ENCODE results near the gene ART3. TPM values are rescaled to one million over a fixed set of nuclear protein-coding genes. Genes with fewer than 3 reads are reported as not detected.

ART3 gene
- polyA plus RNA-seq, 4 donors: 0.19 to 0.81 (median 0.60) TPM; not detected in 1

- Histone ChIP-seq H3K27me3 (ENCODE audit: control insufficient read depth in 3 of 3, insufficient read depth in 3 of 3, low read length in 3 of 3) (no peaks in the 10 kb centered on the region), H3K36me3 (ENCODE audit: control insufficient read depth in 3 of 3, insufficient read depth in 2 of 3, low read depth in 1 of 3, low read length in 3 of 3) (no peaks in the 10 kb centered on the region), H3K9me3 (ENCODE audit: control insufficient read depth in 2 of 2, insufficient read depth in 1 of 2, low read depth in 1 of 2, low read length in 1 of 2) (no peaks in the 10 kb centered on the region), H3K4me1 (ENCODE audit: control insufficient read depth in 3 of 3, insufficient read depth in 2 of 3, low read depth in 1 of 3, low read length in 2 of 3) (no peaks in the 10 kb centered on the region), H3K4me3 (ENCODE audit: low read depth in 1 of 3, low read length in 3 of 3) (no peak overlapping the region), H3K27ac (ENCODE audit: low read depth in 1 of 3, low read length in 2 of 3) (no peak overlapping the region)
- FAIRE-seq (no peak), DNase-seq (no peak)
- WGBS, 3 donors: 67 to 87% (median 82%) methylated on average over 3 of the region's 3 CpGs
Observed at GRCh38 chr4:76105652-76106051, 31.1 kb downstream of the ART3 start.

GRCh38 chr4:76106442-76106841 lies 31.9 kb downstream of the ART3 start:
- Histone ChIP-seq H3K36me3 (ENCODE audit: control insufficient read depth in 3 of 3, insufficient read depth in 2 of 3, low read depth in 1 of 3, low read length in 3 of 3) (no peaks in the 10 kb centered on the region), H3K27ac (ENCODE audit: low read depth in 1 of 3, low read length in 2 of 3) (no peak overlapping the region), H3K9me3 (ENCODE audit: control insufficient read depth in 2 of 2, insufficient read depth in 1 of 2, low read depth in 1 of 2, low read length in 1 of 2) (no peaks in the 10 kb centered on the region), H3K4me1 (ENCODE audit: control insufficient read depth in 3 of 3, insufficient read depth in 2 of 3, low read depth in 1 of 3, low read length in 2 of 3) (no peaks in the 10 kb centered on the region), H3K4me3 (ENCODE audit: low read depth in 1 of 3, low read length in 3 of 3) (no peak overlapping the region), H3K27me3 (ENCODE audit: control insufficient read depth in 3 of 3, insufficient read depth in 3 of 3, low read length in 3 of 3) (no peaks in the 10 kb centered on the region)
- DNase-seq (no peak), FAIRE-seq (no peak)
- 65 to 85% (median 80%) methylated on average over 4 of the region's 4 CpGs for WGBS, 3 donors

DNA sequence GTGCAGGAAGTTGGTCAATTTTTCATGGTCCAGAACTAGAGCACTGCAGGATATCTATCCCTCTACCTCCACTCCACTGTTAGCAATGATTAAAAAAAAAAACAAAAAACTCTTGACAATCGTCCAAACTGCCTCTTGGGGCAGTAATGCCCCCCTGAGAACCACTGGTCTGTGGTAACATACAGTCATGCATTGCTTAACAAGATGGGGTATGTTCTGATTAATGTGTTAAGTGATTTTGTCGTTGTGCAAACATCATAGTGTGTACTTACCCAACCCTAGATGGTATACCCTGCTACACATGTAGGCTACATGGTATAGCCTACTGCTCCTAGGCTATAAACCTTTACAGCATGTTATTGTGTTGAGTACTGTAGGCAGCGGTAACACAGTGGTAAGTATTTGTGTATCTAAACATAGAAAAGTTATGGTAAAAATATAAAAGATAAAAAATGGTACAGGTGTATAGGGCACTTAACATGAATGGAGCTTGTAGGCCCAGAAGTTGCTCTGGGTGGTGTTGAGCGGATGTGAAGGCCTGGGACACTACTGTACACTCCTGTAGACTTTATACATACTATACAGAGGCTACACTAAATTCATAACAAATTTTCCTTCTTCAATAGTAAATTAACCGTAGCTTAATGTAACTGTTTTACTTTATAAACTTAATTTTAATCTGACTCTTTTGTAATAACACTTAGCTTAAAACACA lies 34.1 kb downstream of the ART3 start:
- 60 to 73% (median 67%) methylated on average over 5 of the region's 5 CpGs for WGBS, 3 donors
- Histone ChIP-seq H3K4me1 (ENCODE audit: control insufficient read depth in 3 of 3, insufficient read depth in 2 of 3, low read depth in 1 of 3, low read length in 2 of 3) (no peaks in the 10 kb centered on the region), H3K36me3 (ENCODE audit: control insufficient read depth in 3 of 3, insufficient read depth in 2 of 3, low read depth in 1 of 3, low read length in 3 of 3) (peaks cover 2 to 5% (median 3%) of the 10 kb centered on the region in 3 donors), H3K9me3 (ENCODE audit: control insufficient read depth in 2 of 2, insufficient read depth in 1 of 2, low read depth in 1 of 2, low read length in 1 of 2) (no peaks in the 10 kb centered on the region), H3K27me3 (ENCODE audit: control insufficient read depth in 3 of 3, insufficient read depth in 3 of 3, low read length in 3 of 3) (no peaks in the 10 kb centered on the region), H3K27ac (ENCODE audit: low read depth in 1 of 3, low read length in 2 of 3) (no peak overlapping the region), H3K4me3 (ENCODE audit: low read depth in 1 of 3, low read length in 3 of 3) (no peak overlapping the region)
- FAIRE-seq (no peak), DNase-seq (no peak)

DNA sequence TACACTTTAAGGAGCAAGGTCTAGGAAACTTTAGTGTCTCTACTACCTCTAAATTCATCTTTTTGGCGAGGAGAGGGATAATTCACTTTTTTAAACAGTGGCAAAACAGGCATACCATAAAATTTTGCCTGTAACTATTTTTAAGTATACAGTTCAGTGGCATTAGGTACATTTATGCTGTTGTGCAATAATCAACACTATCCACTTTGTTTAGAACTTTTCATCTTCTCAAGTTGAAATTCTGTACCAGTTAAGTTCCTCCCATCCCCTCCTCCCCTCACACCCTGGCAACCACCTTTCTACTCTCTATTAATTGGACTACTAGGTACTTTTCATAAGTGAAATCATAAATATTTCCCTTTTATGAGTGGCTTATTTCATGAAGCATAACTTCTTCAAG lies 42.3 kb downstream of the ART3 start:
- no peak overlapping the region for H3K27ac ChIP-seq (ENCODE audit: low read depth in 1 of 3, low read length in 2 of 3)
- H3K9me3 ChIP-seq (ENCODE audit: control insufficient read depth in 2 of 2, insufficient read depth in 1 of 2, low read depth in 1 of 2, low read length in 1 of 2): no peaks in the 10 kb centered on the region
- WGBS, 3 donors: 100% methylated on average over 1 of the region's 1 CpG
- H3K4me1 ChIP-seq (ENCODE audit: control insufficient read depth in 3 of 3, insufficient read depth in 2 of 3, low read depth in 1 of 3, low read length in 2 of 3): no peaks in the 10 kb centered on the region
- FAIRE-seq (no peak), DNase-seq (no peak)
- H3K4me3 ChIP-seq (ENCODE audit: low read depth in 1 of 3, low read length in 3 of 3): no peak overlapping the region
- peaks cover 7 to 23% (median 14%) of the 10 kb centered on the region in 3 donors for H3K36me3 ChIP-seq (ENCODE audit: control insufficient read depth in 3 of 3, insufficient read depth in 2 of 3, low read depth in 1 of 3, low read length in 3 of 3)
- no peaks in the 10 kb centered on the region for H3K27me3 ChIP-seq (ENCODE audit: control insufficient read depth in 3 of 3, insufficient read depth in 3 of 3, low read length in 3 of 3)

- Histone ChIP-seq H3K9me3 (ENCODE audit: control insufficient read depth in 2 of 2, insufficient read depth in 1 of 2, low read depth in 1 of 2, low read length in 1 of 2) (no peaks in the 10 kb centered on the region), H3K27me3 (ENCODE audit: control insufficient read depth in 3 of 3, insufficient read depth in 3 of 3, low read length in 3 of 3) (no peaks in the 10 kb centered on the region), H3K4me1 (ENCODE audit: control insufficient read depth in 3 of 3, insufficient read depth in 2 of 3, low read depth in 1 of 3, low read length in 2 of 3) (no peaks in the 10 kb centered on the region), H3K27ac (ENCODE audit: low read depth in 1 of 3, low read length in 2 of 3) (no peak overlapping the region), H3K4me3 (ENCODE audit: low read depth in 1 of 3, low read length in 3 of 3) (no peak overlapping the region), H3K36me3 (ENCODE audit: control insufficient read depth in 3 of 3, insufficient read depth in 2 of 3, low read depth in 1 of 3, low read length in 3 of 3) (peaks cover 7 to 23% (median 14%) of the 10 kb centered on the region in 3 donors)
- FAIRE-seq: no peak
- 85 to 95% (median 88%) methylated on average over 5 of the region's 5 CpGs for whole genome bisulfite sequencing, 3 donors
- no peak for DNase-seq
Observed at GRCh38 chr4:76117536-76117935, 43.0 kb downstream of the ART3 start.

- H3K4me1 ChIP-seq (ENCODE audit: control insufficient read depth in 3 of 3, insufficient read depth in 2 of 3, low read depth in 1 of 3, low read length in 2 of 3): no peaks in the 10 kb centered on the region
- DNase-seq: no peak
- WGBS, 3 donors: 90 to 100% (median 95%) methylated on average over 4 of the region's 4 CpGs
- H3K27ac ChIP-seq (ENCODE audit: low read depth in 1 of 3, low read length in 2 of 3): no peak overlapping the region
- H3K27me3 ChIP-seq (ENCODE audit: control insufficient read depth in 3 of 3, insufficient read depth in 3 of 3, low read length in 3 of 3): no peaks in the 10 kb centered on the region
- peaks cover 4 to 28% (median 11%) of the 10 kb centered on the region in 3 donors for H3K36me3 ChIP-seq (ENCODE audit: control insufficient read depth in 3 of 3, insufficient read depth in 2 of 3, low read depth in 1 of 3, low read length in 3 of 3)
- no peaks in the 10 kb centered on the region for H3K9me3 ChIP-seq (ENCODE audit: control insufficient read depth in 2 of 2, insufficient read depth in 1 of 2, low read depth in 1 of 2, low read length in 1 of 2)
- no peak for FAIRE-seq
- H3K4me3 ChIP-seq (ENCODE audit: low read depth in 1 of 3, low read length in 3 of 3): no peak overlapping the region
Observed at GRCh38 chr4:76120199-76120598, 45.7 kb downstream of the ART3 start.

DNA sequence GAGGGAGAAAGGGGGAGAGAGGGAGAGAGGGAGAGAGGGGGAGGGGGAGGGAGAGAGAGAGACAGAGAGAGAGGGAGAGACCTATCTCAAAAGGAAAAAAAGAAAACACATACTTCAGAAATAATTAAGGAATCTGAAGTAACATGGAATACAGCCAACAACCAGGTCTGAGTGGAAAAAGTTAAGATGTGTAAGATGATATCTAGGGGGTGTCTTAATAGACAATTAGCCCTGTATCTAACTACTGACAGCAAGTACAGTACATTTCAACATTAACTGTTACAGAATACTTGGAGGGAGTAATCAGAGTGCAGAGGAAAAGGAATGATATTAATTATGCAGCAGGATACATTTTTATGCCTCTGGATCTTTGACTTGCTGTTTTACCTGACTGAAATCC lies 51.3 kb downstream of the ART3 start:
- DNase-seq (no peak), FAIRE-seq (no peak)
- Histone ChIP-seq H3K27me3 (ENCODE audit: control insufficient read depth in 3 of 3, insufficient read depth in 3 of 3, low read length in 3 of 3) (no peaks in the 10 kb centered on the region), H3K27ac (ENCODE audit: low read depth in 1 of 3, low read length in 2 of 3) (no peak overlapping the region), H3K36me3 (ENCODE audit: control insufficient read depth in 3 of 3, insufficient read depth in 2 of 3, low read depth in 1 of 3, low read length in 3 of 3) (peaks cover 0 to 22% (median 6%) of the 10 kb centered on the region in 3 donors), H3K4me1 (ENCODE audit: control insufficient read depth in 3 of 3, insufficient read depth in 2 of 3, low read depth in 1 of 3, low read length in 2 of 3) (no peaks in the 10 kb centered on the region), H3K4me3 (ENCODE audit: low read depth in 1 of 3, low read length in 3 of 3) (no peak overlapping the region), H3K9me3 (ENCODE audit: control insufficient read depth in 2 of 2, insufficient read depth in 1 of 2, low read depth in 1 of 2, low read length in 1 of 2) (no peaks in the 10 kb centered on the region)

- Histone ChIP-seq H3K4me1 (ENCODE audit: control insufficient read depth in 3 of 3, insufficient read depth in 2 of 3, low read depth in 1 of 3, low read length in 2 of 3) (no peaks in the 10 kb centered on the region), H3K9me3 (ENCODE audit: control insufficient read depth in 2 of 2, insufficient read depth in 1 of 2, low read depth in 1 of 2, low read length in 1 of 2) (no peaks in the 10 kb centered on the region), H3K36me3 (ENCODE audit: control insufficient read depth in 3 of 3, insufficient read depth in 2 of 3, low read depth in 1 of 3, low read length in 3 of 3) (peaks cover 0 to 20% (median 8%) of the 10 kb centered on the region in 3 donors), H3K27me3 (ENCODE audit: control insufficient read depth in 3 of 3, insufficient read depth in 3 of 3, low read length in 3 of 3) (no peaks in the 10 kb centered on the region), H3K27ac (ENCODE audit: low read depth in 1 of 3, low read length in 2 of 3) (no peak overlapping the region), H3K4me3 (ENCODE audit: low read depth in 1 of 3, low read length in 3 of 3) (no peak overlapping the region)
- DNase-seq (no peak), FAIRE-seq (no peak)
- 89 to 92% (median 92%) methylated on average over 3 of the region's 3 CpGs for WGBS, 3 donors
Observed at GRCh38 chr4:76127754-76128153, 53.2 kb downstream of the ART3 start.

DNA sequence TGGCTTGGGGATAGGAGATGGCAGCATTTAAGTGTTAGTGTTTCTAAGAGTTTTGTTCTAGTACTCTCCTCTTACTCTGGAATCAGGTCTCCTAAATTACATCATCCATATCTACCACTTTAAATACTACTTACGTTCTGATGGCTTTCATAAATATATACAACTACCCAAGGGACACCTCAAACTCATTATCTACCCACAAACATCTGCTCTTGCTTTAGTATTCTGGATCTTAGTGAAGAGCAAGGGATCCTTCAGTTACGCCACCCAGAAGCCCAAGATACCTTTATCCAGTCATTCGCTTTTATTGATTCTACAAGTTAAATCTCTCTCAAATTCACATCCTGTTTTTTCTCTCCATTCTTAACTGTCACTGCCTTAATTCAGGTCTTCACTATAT lies 66.7 kb downstream of the ART3 start:
- H3K27me3 ChIP-seq (ENCODE audit: control insufficient read depth in 3 of 3, insufficient read depth in 3 of 3, low read length in 3 of 3): no peaks in the 10 kb centered on the region
- H3K27ac ChIP-seq (ENCODE audit: low read depth in 1 of 3, low read length in 2 of 3): no peak overlapping the region
- no peaks in the 10 kb centered on the region for H3K4me1 ChIP-seq (ENCODE audit: control insufficient read depth in 3 of 3, insufficient read depth in 2 of 3, low read depth in 1 of 3, low read length in 2 of 3)
- no peak for FAIRE-seq
- no peaks in the 10 kb centered on the region for H3K9me3 ChIP-seq (ENCODE audit: control insufficient read depth in 2 of 2, insufficient read depth in 1 of 2, low read depth in 1 of 2, low read length in 1 of 2)
- H3K4me3 ChIP-seq (ENCODE audit: low read depth in 1 of 3, low read length in 3 of 3): no peak overlapping the region
- 94 to 98% (median 96%) methylated on average over 3 of the region's 3 CpGs for WGBS, 3 donors
- H3K36me3 ChIP-seq (ENCODE audit: control insufficient read depth in 3 of 3, insufficient read depth in 2 of 3, low read depth in 1 of 3, low read length in 3 of 3): peaks cover 4 to 11% (median 6%) of the 10 kb centered on the region in 3 donors
- DNase-seq: no peak
